HEK293T (cell line): ENCODE data around the gene ATP8A2.

Experiments
- BHLHE40 ChIP-seq: fragments of 450-650 bp; IDR thresholded peaks from 2 replicates; pipeline ENCODE4 v1.6.1; 2016; ENCODE audit warnings: mild to moderate bottlenecking, moderate library complexity, borderline replicate concordance
- ELF4 ChIP-seq: fragments of 450-650 bp; IDR thresholded peaks from 2 replicates; pipeline ENCODE4 v1.6.1; 2017; ENCODE audit warnings: antibody characterized with exemption
- FOXA1 ChIP-seq: fragments of 450-650 bp; IDR thresholded peaks from 2 replicates; pipeline ENCODE4 v1.6.1; 2016; ENCODE audit warnings: mild to moderate bottlenecking
- FOXM1 ChIP-seq: fragments of 450-650 bp; IDR thresholded peaks from 2 replicates; pipeline ENCODE4 v1.6.1; 2017; ENCODE audit warnings: mild to moderate bottlenecking, borderline replicate concordance
- L3MBTL2 ChIP-seq: fragments of 450-650 bp; conservative IDR thresholded peaks from 2 replicates; pipeline ENCODE4 v1.6.1; 2016; ENCODE audit warnings: mild to moderate bottlenecking
- SP1 ChIP-seq: fragments of 450-650 bp; IDR thresholded peaks from 2 replicates; pipeline ENCODE4 v1.6.1; 2017
- TARDBP ChIP-seq: fragments of 450-650 bp; IDR thresholded peaks from 2 replicates; pipeline ENCODE4 v1.6.1; 2016

GRCh38 chr13:25943081-25943480 lies 571.3 kb downstream of the ATP8A2 start:
- TF ChIP-seq ELF4 (no peak), BHLHE40 (no peak), SP1 (no peak), L3MBTL2 (no peak), FOXA1 (no peak), FOXM1 (no peak), TARDBP (no peak)
